Erythroblast (primary cell): ENCODE results near the gene DNAJB4.

Experiments
- GATA1 ChIP-seq: IDR thresholded peaks from 2 replicates; pipeline ENCODE4 v1.6.1; 2011; ENCODE audit warnings: low read depth, mild to moderate bottlenecking, control low read depth, low read length, moderate library complexity
- POLR2A ChIP-seq: IDR thresholded peaks from 2 replicates; pipeline ENCODE4 v1.6.1; 2011; ENCODE audit warnings: mild to moderate bottlenecking, low read length

DNA sequence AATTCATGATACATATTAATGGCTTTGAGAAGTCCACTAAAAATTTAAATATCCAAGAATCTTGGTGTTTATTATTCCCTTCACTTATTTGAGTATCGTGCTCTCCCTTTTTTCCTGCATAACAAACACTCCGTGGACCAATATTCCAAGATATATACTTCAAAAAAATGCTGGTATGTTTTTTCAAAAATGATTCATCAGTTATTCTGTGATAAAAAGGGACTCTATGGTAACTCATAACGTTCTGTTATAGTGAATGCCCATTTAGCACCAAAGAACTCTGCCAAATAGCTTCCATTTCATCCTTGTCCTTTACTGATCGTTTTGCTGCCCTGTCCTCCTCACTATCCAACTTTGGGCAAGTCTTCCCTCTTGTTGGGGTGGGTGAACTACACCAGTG is 53.9 kb downstream of the DNAJB4 start:
- no peak for TF ChIP-seq POLR2A
- TF ChIP-seq GATA1, result no peak
